Measurements from ENCODE around the gene METTL22.

Gene METTL22

GRCh38 chr16:8621572-8622314 lies at the start of gene METTL22:
Gene METTL22, plus strand, starts transcription at chr16:8621698. Its CDS starts 3,968 bp downstream, at chr16:8625666.
- Histone ChIP-seq H3K9me3 (no peaks in the 10 kb centered on the region), H3K4me1 (ENCODE audit: control insufficient read depth in 1 of 2, insufficient read depth in 1 of 2, low read depth in 1 of 2, low read length in 1 of 2) (peaks cover 12 to 15% of the 10 kb centered on the region in 2 experiments), H3K4me3 (ENCODE audit: low read depth in 1 of 2, low read length in 1 of 2) (peak within 1 kb of the TSS; percentile 90), H3K27me3 (peaks cover 37% of the 10 kb centered on the region), H3K36me3 (peaks cover 13% of the 10 kb centered on the region), H3K27ac (peak within 1 kb of the TSS; percentile 76)
- peak; percentile 14 for TF ChIP-seq CTCF (IDR thresholded peaks at IDR 0.05)

GRCh38 chr16:8572063-8572918 lies 49.2 kb upstream of the METTL22 start:
- Histone ChIP-seq H3K36me3 (no peaks in the 10 kb centered on the region), H3K27ac (no peak overlapping the region), H3K4me1 (ENCODE audit: control insufficient read depth in 1 of 2, insufficient read depth in 1 of 2, low read depth in 1 of 2, low read length in 1 of 2) (peaks cover 2 to 6% of the 10 kb centered on the region in 2 experiments), H3K9me3 (no peaks in the 10 kb centered on the region), H3K4me3 (ENCODE audit: low read depth in 1 of 2, low read length in 1 of 2) (no peak overlapping the region), H3K27me3 (peaks cover 66% of the 10 kb centered on the region)
- TF ChIP-seq CTCF (IDR thresholded peaks at IDR 0.05): no peak

- peak; percentile 35 for TF ChIP-seq CTCF (IDR thresholded peaks at IDR 0.05)
- Histone ChIP-seq H3K27ac (no peak overlapping the region), H3K36me3 (no peaks in the 10 kb centered on the region), H3K4me3 (ENCODE audit: low read depth in 1 of 2, low read length in 1 of 2) (no peak overlapping the region), H3K4me1 (ENCODE audit: control insufficient read depth in 1 of 2, insufficient read depth in 1 of 2, low read depth in 1 of 2, low read length in 1 of 2) (no peaks in the 10 kb centered on the region), H3K9me3 (no peaks in the 10 kb centered on the region), H3K27me3 (peaks cover 66% of the 10 kb centered on the region)
Measured at GRCh38 chr16:8572919-8573724, 48.4 kb upstream of the METTL22 start.

- Histone ChIP-seq H3K4me1 (ENCODE audit: control insufficient read depth in 1 of 2, insufficient read depth in 1 of 2, low read depth in 1 of 2, low read length in 1 of 2) (no peaks in the 10 kb centered on the region), H3K9me3 (no peaks in the 10 kb centered on the region), H3K36me3 (no peaks in the 10 kb centered on the region), H3K4me3 (ENCODE audit: low read depth in 1 of 2, low read length in 1 of 2) (no peak overlapping the region), H3K27me3 (peaks cover 46% of the 10 kb centered on the region), H3K27ac (no peak overlapping the region)
- TF ChIP-seq CTCF (IDR thresholded peaks at IDR 0.05): no peak
Measured at GRCh38 chr16:8575399-8575798, 46.1 kb upstream of the METTL22 start.

All from neutrophil (primary cell).